Measurements from ENCODE around the gene OR2AJ1. TPM values are rescaled to one million over a fixed set of nuclear protein-coding genes. Genes with fewer than 3 reads are reported as not detected.
"Not testable (repeated sequence)": the region's sequence is repeated elsewhere in the genome, so short reads cannot be mapped to it uniquely, and the experiment has no call there.

Gene OR2AJ1
- total and polyA plus RNA-seq, 2 donors (not counting 1 experiment from before 2014, with no cell fraction given): not detected

DNA sequence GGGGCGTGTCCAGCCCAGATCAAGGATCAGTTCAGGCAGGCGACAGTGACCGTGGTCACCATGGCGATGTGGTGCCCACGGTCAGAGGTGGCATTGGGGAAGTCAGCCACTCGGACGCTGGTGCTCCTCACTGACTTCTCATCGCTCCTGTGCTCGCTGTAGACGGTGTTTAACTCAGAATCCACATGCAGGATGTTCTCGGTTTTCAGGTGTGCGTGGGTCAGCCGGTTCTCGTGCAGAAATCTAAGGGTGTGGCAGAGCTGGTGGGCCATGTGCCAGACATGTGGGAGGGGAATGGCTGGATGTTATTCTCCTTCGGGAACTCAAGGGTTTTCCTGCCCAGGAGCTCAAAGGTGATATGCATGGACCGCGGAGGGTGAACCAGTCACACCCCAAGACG lies 11.7 kb downstream of the OR2AJ1 start:
- H3K36me3 ChIP-seq (replicated peaks in 1 of 2; ENCODE audit: control extremely low read depth in 1 of 2, control insufficient read depth in 1 of 2, extremely low read depth in 1 of 2, insufficient read depth in 2 of 2, low read length in 1 of 2): no peaks in the 10 kb centered on the region
- ATAC-seq (ENCODE audit: low read depth) (no peak), DNase-seq (no peak)
- H3K27ac ChIP-seq (ENCODE audit: low read length in 2 of 2): no peak overlapping the region
- POLR2A ChIA-PET: no interaction called here
- H2AFZ ChIP-seq (ENCODE audit: insufficient read depth, low read depth, low read length, poor library complexity, severe bottlenecking): no peak overlapping the region
- Mint-ChIP-seq H3K4me1 (no peaks in the 10 kb centered on the region), H3K9me3 (ENCODE audit: insufficient read depth) (peaks cover 6% of the 10 kb centered on the region), H3K27me3 (peaks cover 6% of the 10 kb centered on the region), H3K27ac (no peak overlapping the region), H3K4me3 (no peak overlapping the region)
- CTCF ChIA-PET: no interaction called here
- no peak overlapping the region for H3K4me3 ChIP-seq (ENCODE audit: control extremely low read depth in 1 of 5, extremely low read depth in 1 of 5, insufficient read depth in 1 of 5, low read depth in 2 of 5, low read length in 4 of 5)
- no peaks in the 10 kb centered on the region for H3K27me3 ChIP-seq (replicated peaks in 1 of 4; ENCODE audit: control extremely low read depth in 1 of 4, control insufficient read depth in 3 of 4, insufficient read depth in 4 of 4, low read length in 3 of 4)
- peaks cover 0 to 16% (median 3%) of the 10 kb centered on the region in 3 donors for H3K9me3 ChIP-seq (ENCODE audit: control extremely low read depth in 1 of 3, control insufficient read depth in 2 of 3, insufficient read depth in 1 of 3, low read length in 2 of 3)
- H3K79me2 ChIP-seq (ENCODE audit: control insufficient read depth, insufficient read depth, low read length): no peaks in the 10 kb centered on the region
- no peaks in the 10 kb centered on the region for H4K20me1 ChIP-seq (ENCODE audit: control insufficient read depth, insufficient read depth, low read length, poor library complexity, severe bottlenecking)
- over 99% methylated on average over 18 of the region's 18 CpGs for WGBS (ENCODE audit: insufficient coverage)
- no peak overlapping the region for H3K4me2 ChIP-seq (replicated peaks; ENCODE audit: low read depth, low read length, poor library complexity, severe bottlenecking)
- no peak for TF ChIP-seq EZH2 (IDR thresholded peaks at IDR 0.05; ENCODE audit: borderline replicate concordance, insufficient read depth, low read depth, low read length, poor library complexity, severe bottlenecking)
- TF ChIP-seq, protein P1, sequence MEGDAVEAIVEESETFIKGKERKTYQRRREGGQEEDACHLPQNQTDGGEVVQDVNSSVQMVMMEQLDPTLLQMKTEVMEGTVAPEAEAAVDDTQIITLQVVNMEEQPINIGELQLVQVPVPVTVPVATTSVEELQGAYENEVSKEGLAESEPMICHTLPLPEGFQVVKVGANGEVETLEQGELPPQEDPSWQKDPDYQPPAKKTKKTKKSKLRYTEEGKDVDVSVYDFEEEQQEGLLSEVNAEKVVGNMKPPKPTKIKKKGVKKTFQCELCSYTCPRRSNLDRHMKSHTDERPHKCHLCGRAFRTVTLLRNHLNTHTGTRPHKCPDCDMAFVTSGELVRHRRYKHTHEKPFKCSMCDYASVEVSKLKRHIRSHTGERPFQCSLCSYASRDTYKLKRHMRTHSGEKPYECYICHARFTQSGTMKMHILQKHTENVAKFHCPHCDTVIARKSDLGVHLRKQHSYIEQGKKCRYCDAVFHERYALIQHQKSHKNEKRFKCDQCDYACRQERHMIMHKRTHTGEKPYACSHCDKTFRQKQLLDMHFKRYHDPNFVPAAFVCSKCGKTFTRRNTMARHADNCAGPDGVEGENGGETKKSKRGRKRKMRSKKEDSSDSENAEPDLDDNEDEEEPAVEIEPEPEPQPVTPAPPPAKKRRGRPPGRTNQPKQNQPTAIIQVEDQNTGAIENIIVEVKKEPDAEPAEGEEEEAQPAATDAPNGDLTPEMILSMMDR (IDR thresholded peaks at IDR 0.05): no peak
- intact Hi-C loops (cut with micrococcal nuclease): no loop called here
- H3K9ac ChIP-seq (ENCODE audit: low read length): no peak overlapping the region
- H3K4me1 ChIP-seq (ENCODE audit: control insufficient read depth in 2 of 2, insufficient read depth in 2 of 2, low read length in 2 of 2): no peaks in the 10 kb centered on the region

DNA sequence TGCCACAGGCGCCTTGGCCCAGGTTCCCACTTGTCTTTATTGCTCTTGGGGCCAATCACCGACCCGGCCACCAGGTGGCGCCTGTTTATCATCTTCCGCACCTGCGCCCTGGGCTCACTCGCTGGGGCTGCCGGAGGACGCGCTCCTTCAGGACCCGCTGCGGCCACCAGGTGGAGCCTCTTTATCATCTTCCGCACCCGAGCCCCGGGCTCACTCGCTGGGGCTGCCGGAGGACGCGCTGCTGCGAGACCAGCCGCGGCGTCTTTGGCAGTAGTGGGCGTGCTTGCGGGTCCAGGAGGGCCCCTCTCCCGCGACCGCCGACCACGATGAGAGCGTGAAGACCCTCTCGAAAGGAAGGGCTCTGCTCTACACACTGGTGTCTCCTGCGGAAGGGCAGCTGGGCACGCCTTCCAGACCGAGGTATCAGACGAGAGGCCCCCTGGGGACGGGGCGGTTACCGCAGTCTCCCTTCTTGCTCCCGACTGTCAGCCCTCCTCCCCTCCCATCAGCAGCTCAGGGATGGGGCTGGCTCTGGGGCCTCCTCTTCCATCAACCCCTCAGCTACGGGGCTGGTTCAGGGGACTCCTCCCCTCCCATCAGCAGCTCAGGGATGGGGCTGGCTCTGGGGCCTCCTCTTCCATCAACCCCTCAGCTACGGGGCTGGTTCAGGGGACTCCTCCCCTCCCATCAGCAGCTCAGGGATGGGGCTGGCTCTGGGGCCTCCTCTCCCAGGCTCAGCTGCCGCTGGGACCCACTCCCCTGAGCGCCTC lies 12.5 kb downstream of the OR2AJ1 start:
- DNase-seq (peak; percentile 94), ATAC-seq (ENCODE audit: low read depth) (peak; percentile 99)
- WGBS (ENCODE audit: insufficient coverage): 11% methylated on average over 41 of the region's 44 CpGs
- H3K4me3 Mint-ChIP-seq: peak overlapping the region; percentile 79
- H4K20me1 ChIP-seq (ENCODE audit: control insufficient read depth, insufficient read depth, low read length, poor library complexity, severe bottlenecking); intact Hi-C loops (cut with micrococcal nuclease); H3K4me1 Mint-ChIP-seq; H3K27me3 Mint-ChIP-seq; H3K27me3 ChIP-seq (replicated peaks in 1 of 4; ENCODE audit: control extremely low read depth in 1 of 4, control insufficient read depth in 3 of 4, insufficient read depth in 4 of 4, low read length in 3 of 4); CTCF ChIA-PET; H3K36me3 ChIP-seq (replicated peaks in 1 of 2; ENCODE audit: control extremely low read depth in 1 of 2, control insufficient read depth in 1 of 2, extremely low read depth in 1 of 2, insufficient read depth in 2 of 2, low read length in 1 of 2); H3K9me3 Mint-ChIP-seq (ENCODE audit: insufficient read depth); H3K79me2 ChIP-seq (ENCODE audit: control insufficient read depth, insufficient read depth, low read length); POLR2A ChIA-PET; H3K4me1 ChIP-seq (ENCODE audit: control insufficient read depth in 2 of 2, insufficient read depth in 2 of 2, low read length in 2 of 2): not testable (repeated sequence)
- Histone ChIP-seq H3K27ac (ENCODE audit: low read length in 2 of 2) (peak overlapping the region in 1 of 2 donors; percentile 69), H2AFZ (ENCODE audit: insufficient read depth, low read depth, low read length, poor library complexity, severe bottlenecking) (peak overlapping the region; percentile 88), H3K4me3 (ENCODE audit: control extremely low read depth in 1 of 5, extremely low read depth in 1 of 5, insufficient read depth in 1 of 5, low read depth in 2 of 5, low read length in 4 of 5) (peak overlapping the region in 4 of 5 experiments; percentile 64 to 81 (median 70)), H3K9ac (ENCODE audit: low read length) (peak overlapping the region; percentile 71), H3K9me3 (ENCODE audit: control extremely low read depth in 1 of 3, control insufficient read depth in 2 of 3, insufficient read depth in 1 of 3, low read length in 2 of 3) (peaks cover 0 to 16% (median 3%) of the 10 kb centered on the region in 3 donors), H3K4me2 (replicated peaks; ENCODE audit: low read depth, low read length, poor library complexity, severe bottlenecking) (peak overlapping the region; percentile 76)
- TF ChIP-seq, protein P1 (IDR thresholded peaks at IDR 0.05): peak; percentile 88
- H3K27ac Mint-ChIP-seq: peak overlapping the region; percentile 18
